Kidney epithelial cell (primary cell): ENCODE results near the gene SDCCAG8. TPM values are rescaled to one million over a fixed set of nuclear protein-coding genes. Genes with fewer than 3 reads are reported as not detected.

Experiments
- DNase-seq: peaks from one replicate; pipeline ENCODE4 v3.0.0-alpha.2; 2010; ENCODE audit warnings: low read depth
- H3K27me3 ChIP-seq: 2 replicates; pipeline ENCODE4 v1.6.0; 2011; ENCODE audit warnings: low read length; ENCODE audit not compliant: control insufficient read depth, insufficient read depth
- H3K36me3 ChIP-seq: 2 replicates; pipeline ENCODE4 v1.5.1; 2011; ENCODE audit warnings: low read length; ENCODE audit not compliant: control insufficient read depth, insufficient read depth
- H3K4me3 ChIP-seq: 2 replicates; pipeline ENCODE4 v1.5.1; 2011; ENCODE audit warnings: low read depth, mild to moderate bottlenecking, control low read depth, low read length
- CTCF ChIP-seq: IDR thresholded peaks from 2 replicates; pipeline ENCODE4 v1.5.1; 2011; ENCODE audit warnings: mild to moderate bottlenecking, moderate library complexity, low read length, control low read depth, inconsistent platforms; ENCODE audit not compliant: insufficient read depth, poor library complexity, severe bottlenecking
- total RNA-seq: library from RNA; depleted of rRNA; stranded (reverse); fragments of >200 nt; gene quantifications from 2 replicates; pipeline ENCODE4 v1.2.3, GENCODE V29; 2015

Gene SDCCAG8
- total RNA-seq, 1 donor from 2014 or later = 46.9 TPM

GRCh38 chr1:243378669-243379068 lies 122.8 kb downstream of the SDCCAG8 start:
- H3K4me3 ChIP-seq = no peak overlapping the region
- no peak for DNase-seq
- no peaks in the 10 kb centered on the region for H3K27me3 ChIP-seq
- TF ChIP-seq CTCF = no peak
- no peaks in the 10 kb centered on the region for H3K36me3 ChIP-seq

GRCh38 chr1:243379208-243379607 lies 123.4 kb downstream of the SDCCAG8 start:
- Histone ChIP-seq H3K36me3 (no peaks in the 10 kb centered on the region), H3K27me3 (no peaks in the 10 kb centered on the region), H3K4me3 (no peak overlapping the region)
- no peak for TF ChIP-seq CTCF
- no peak for DNase-seq

- Histone ChIP-seq H3K4me3 (no peak overlapping the region), H3K36me3 (no peaks in the 10 kb centered on the region), H3K27me3 (no peaks in the 10 kb centered on the region)
- no peak for TF ChIP-seq CTCF
- DNase-seq = no peak
Observed at GRCh38 chr1:243379706-243380105, 123.9 kb downstream of the SDCCAG8 start.

- H3K27me3 ChIP-seq = no peaks in the 10 kb centered on the region
- H3K36me3 ChIP-seq = no peaks in the 10 kb centered on the region
- DNase-seq = no peak
- no peak for TF ChIP-seq CTCF
- no peak overlapping the region for H3K4me3 ChIP-seq
Observed at GRCh38 chr1:243388276-243388675, 132.4 kb downstream of the SDCCAG8 start.

- Histone ChIP-seq H3K36me3 (no peaks in the 10 kb centered on the region), H3K27me3 (no peaks in the 10 kb centered on the region), H3K4me3 (no peak overlapping the region)
- TF ChIP-seq CTCF = no peak
- no peak for DNase-seq
Observed at GRCh38 chr1:243390162-243390791, 134.4 kb downstream of the SDCCAG8 start.

- H3K4me3 ChIP-seq = no peak overlapping the region
- H3K27me3 ChIP-seq = no peaks in the 10 kb centered on the region
- DNase-seq = no peak
- no peak for TF ChIP-seq CTCF
- H3K36me3 ChIP-seq = no peaks in the 10 kb centered on the region
Observed at GRCh38 chr1:243391355-243391754, 135.5 kb downstream of the SDCCAG8 start.
